H1 (cell line): ENCODE measurements around the gene ST6GALNAC3. TPM values are rescaled to one million over a fixed set of nuclear protein-coding genes. Genes with fewer than 3 reads are reported as not detected.

Source experiments
- BCL11A ChIP-seq, 2 experiments: IDR thresholded peaks; one replicate each; pipeline ENCODE4 v1.6.1; 2011; ENCODE audit warnings: low read depth in 2 of 2, low read length in 2 of 2, mild to moderate bottlenecking in 2 of 2
- CHD7 ChIP-seq: fragments of 300-600 bp; sonication (generic); IDR thresholded peaks from 2 replicates; pipeline ENCODE4 v1.7.1; 2012; ENCODE audit warnings: low read length, moderate library complexity, mild to moderate bottlenecking, inconsistent platforms; ENCODE audit not compliant: insufficient replicate concordance
- CTBP2 ChIP-seq: IDR thresholded peaks from 2 replicates; pipeline ENCODE4 v1.7.0; 2011; ENCODE audit warnings: borderline replicate concordance, mild to moderate bottlenecking, moderate library complexity, mixed read lengths, low read length; ENCODE audit not compliant: insufficient read depth, insufficient read length
- GTF2F1 ChIP-seq: IDR thresholded peaks from 2 replicates; pipeline ENCODE4 v1.6.1; 2012; ENCODE audit warnings: low read depth, low read length, improper control_type of control experiment, borderline replicate concordance
- TAF1 ChIP-seq: IDR thresholded peaks from 2 replicates; pipeline ENCODE4 v1.6.1; 2011; ENCODE audit warnings: mild to moderate bottlenecking, low read depth, low read length
- polyA plus RNA-seq, 7 experiments: library from polyadenylated mRNA; depleted of rRNA in 3 of 7; stranded (reverse) in 5 of 7; unstranded in 2 of 7; fragments of >200 nt in 5 of 7; fragments of 200-250 nt in 2 of 7; gene quantifications; 1 replicate in 5 of 7; 2 replicates in 1 of 7; 4 replicates in 1 of 7; pipeline versions ENCODE4 v1.2.1 to v1.2.3, GENCODE V29; 2011 to 2013; ENCODE audit warnings: missing spikeins in 2 of 7, mixed read lengths in 2 of 7
- total RNA-seq: library from RNA; stranded (reverse); fragmentation: NEBNext Ultra II Directional; extraction: Animal tissue kit (Norgen Biotek cat#: 25700); gene quantifications from 2 replicates; pipeline ENCODE4 v1.2.1, GENCODE V29; 2021
- TF ChIP-seq, protein P1 (sequence below): IDR thresholded peaks from 2 replicates; pipeline ENCODE4 v1.6.1; 2011; ENCODE audit warnings: low read length, improper control_type of control experiment

Gene ST6GALNAC3
- total and polyA plus RNA-seq, 2 of the 8 experiments (the other 6 are each of a cell fraction or from before 2014, with no cell fraction given): 4.9 to 19.0 TPM

- TF ChIP-seq CHD7 (no peak), TAF1 (no peak), CTBP2 (no peak), BCL11A (IDR thresholded peaks at IDR 0.05; ENCODE audit: low read depth in 2 of 2, low read length in 2 of 2) (no peak), GTF2F1 (no peak)
- TF ChIP-seq, protein P1, sequence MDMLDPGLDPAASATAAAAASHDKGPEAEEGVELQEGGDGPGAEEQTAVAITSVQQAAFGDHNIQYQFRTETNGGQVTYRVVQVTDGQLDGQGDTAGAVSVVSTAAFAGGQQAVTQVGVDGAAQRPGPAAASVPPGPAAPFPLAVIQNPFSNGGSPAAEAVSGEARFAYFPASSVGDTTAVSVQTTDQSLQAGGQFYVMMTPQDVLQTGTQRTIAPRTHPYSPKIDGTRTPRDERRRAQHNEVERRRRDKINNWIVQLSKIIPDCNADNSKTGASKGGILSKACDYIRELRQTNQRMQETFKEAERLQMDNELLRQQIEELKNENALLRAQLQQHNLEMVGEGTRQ: no peak
These were observed 25.6 kb upstream of the ST6GALNAC3 start (continued) for GRCh38 chr1:76048926-76049325.
